SK-N-SH (cell line): ENCODE measurements around the gene SYNPR.

Experiments used
- CHD2 ChIP-seq: fragments of 150-350 bp; IDR thresholded peaks from 2 replicates; pipeline ENCODE4 v1.6.1; 2018; ENCODE audit warnings: low read length; ENCODE audit not compliant: partially characterized antibody
- CTCF ChIP-seq: fragments of 200-600 bp; sonication (generic); IDR thresholded peaks from 2 replicates; pipeline ENCODE4 v1.6.1; 2017; ENCODE audit warnings: antibody characterized with exemption, mild to moderate bottlenecking, moderate library complexity
- MXI1 ChIP-seq: IDR thresholded peaks from 2 replicates; pipeline ENCODE4 v1.6.1; 2012; ENCODE audit warnings: mild to moderate bottlenecking, low read depth, low read length, improper control_type of control experiment
- NRF1 ChIP-seq: IDR thresholded peaks from 2 replicates; pipeline ENCODE4 v1.6.1; 2012; ENCODE audit warnings: low read depth, mild to moderate bottlenecking, low read length
- PBX3 ChIP-seq: IDR thresholded peaks from 2 replicates; pipeline ENCODE4; 2012
- POLR2AphosphoS5 ChIP-seq: IDR thresholded peaks from 2 replicates; pipeline ENCODE4 v1.6.1; 2012; ENCODE audit warnings: low read depth, low read length
- RAD21 ChIP-seq: IDR thresholded peaks from 2 replicates; pipeline ENCODE4 v1.6.1; 2012; ENCODE audit warnings: mild to moderate bottlenecking, low read length
- REST ChIP-seq: IDR thresholded peaks from 2 replicates; pipeline ENCODE4 v1.6.1; 2012; ENCODE audit warnings: mild to moderate bottlenecking, low read depth, low read length, moderate library complexity
- SIN3A ChIP-seq: IDR thresholded peaks from 2 replicates; pipeline ENCODE4 v1.6.1; 2012; ENCODE audit warnings: low read depth, mild to moderate bottlenecking, low read length, moderate library complexity, borderline replicate concordance
- SMC3 ChIP-seq: IDR thresholded peaks from 2 replicates; pipeline ENCODE4 v1.6.1; 2012; ENCODE audit warnings: low read depth, low read length, improper control_type of control experiment
- TAF1 ChIP-seq: IDR thresholded peaks from 2 replicates; pipeline ENCODE4 v1.6.1; 2012; ENCODE audit warnings: low read depth, mild to moderate bottlenecking, low read length, moderate library complexity, borderline replicate concordance
- USF1 ChIP-seq: IDR thresholded peaks from 2 replicates; pipeline ENCODE4 v1.4.0; 2012; ENCODE audit warnings: low read depth, borderline replicate concordance

- no peak for TF ChIP-seq SMC3
- TF ChIP-seq CTCF, result no peak
- no peak for TF ChIP-seq MXI1
- TF ChIP-seq SIN3A, result no peak
- no peak for TF ChIP-seq RAD21
- no peak for TF ChIP-seq REST
- no peak for TF ChIP-seq NRF1
- no peak for TF ChIP-seq TAF1
- TF ChIP-seq POLR2AphosphoS5, result no peak
- TF ChIP-seq CHD2, result no peak
- no peak for TF ChIP-seq PBX3
- TF ChIP-seq USF1, result no peak
Measured at GRCh38 chr3:63561879-63562278, 283.8 kb downstream of the SYNPR start.
